NCI-H748 (cell line): ENCODE results near the gene MAPK1.

ENCODE experiments used
- DNase-seq: peaks from one replicate; lab custom pipeline; 2025; ENCODE audit not compliant: unreplicated experiment; lab: John Stamatoyannopoulos, UW

The MAPK1 gene

GRCh38 chr22:21709688-21710087, 157.8 kb downstream of the MAPK1 start:
- no peak for DNase-seq

- DNase-seq, result no peak
Measured at GRCh38 chr22:21708960-21709359, 158.5 kb downstream of the MAPK1 start.

- DNase-seq, result peak; percentile 75
Measured at GRCh38 chr22:21707677-21708076, 159.8 kb downstream of the MAPK1 start.
